Measurements from ENCODE around the gene FXYD1. TPM values are rescaled to one million over a fixed set of nuclear protein-coding genes. Genes with fewer than 3 reads are reported as not detected.
"Not testable (repeated sequence)": the region's sequence is repeated elsewhere in the genome, so short reads cannot be mapped to it uniquely, and the experiment has no call there.

FXYD1 gene
- total RNA-seq, 1 experiment from 2014 or later, result not detected

GRCh38 chr19:35149463-35149862 is 10.8 kb downstream of the FXYD1 start:
- H3K27me3 ChIP-seq (replicated peaks; ENCODE audit: insufficient read depth, low read depth, low read length, poor library complexity), result peaks cover 13% of the 10 kb centered on the region
- H3K4me3 ChIP-seq (ENCODE audit: low read depth, low read length, poor library complexity, severe bottlenecking), result no peak overlapping the region
- DNase-seq (ENCODE audit: low spot score), result no peak
- H3K4me1 ChIP-seq (ENCODE audit: insufficient read depth, low read length, poor library complexity, severe bottlenecking), result peaks cover 2% of the 10 kb centered on the region
- no peaks in the 10 kb centered on the region for H3K9me3 ChIP-seq (ENCODE audit: low read depth, low read length, poor library complexity, severe bottlenecking)
- no peaks in the 10 kb centered on the region for H3K36me3 ChIP-seq (ENCODE audit: insufficient read depth, low read length, poor library complexity, severe bottlenecking)
- intact Hi-C loops (cut with micrococcal nuclease; ENCODE audit: unreplicated experiment), result no loop called here
- H3K27ac ChIP-seq (ENCODE audit: low read depth, low read length, poor library complexity, severe bottlenecking), result no peak overlapping the region
- no TSS peak for BruUV-seq (replicated peaks)
- TF ChIP-seq CTCF (conservative IDR thresholded peaks at IDR 0.05; ENCODE audit: low read depth, low read length) (no peak), EZH2 (IDR thresholded peaks at IDR 0.05; ENCODE audit: borderline replicate concordance, low read depth, low read length, poor library complexity, severe bottlenecking) (no peak)
- ChIA-PET CTCF (no interaction called here), POLR2A (ENCODE audit: low non-redundant PET) (no interaction called here)

- Histone ChIP-seq H3K27me3 (replicated peaks; ENCODE audit: insufficient read depth, low read depth, low read length, poor library complexity) (peaks cover 23% of the 10 kb centered on the region), H3K27ac (ENCODE audit: low read depth, low read length, poor library complexity, severe bottlenecking) (no peak overlapping the region), H3K4me3 (ENCODE audit: low read depth, low read length, poor library complexity, severe bottlenecking) (no peak overlapping the region), H3K36me3 (ENCODE audit: insufficient read depth, low read length, poor library complexity, severe bottlenecking) (no peaks in the 10 kb centered on the region), H3K9me3 (ENCODE audit: low read depth, low read length, poor library complexity, severe bottlenecking) (no peaks in the 10 kb centered on the region), H3K4me1 (ENCODE audit: insufficient read depth, low read length, poor library complexity, severe bottlenecking) (peaks cover 6% of the 10 kb centered on the region)
- intact Hi-C loops (cut with micrococcal nuclease; ENCODE audit: unreplicated experiment), result loop anchor here (10.0 kb wide), 1 partner anchor 94 kb away; the partner anchor contains the start of gene LSR
- TF ChIP-seq EZH2 (IDR thresholded peaks at IDR 0.05; ENCODE audit: borderline replicate concordance, low read depth, low read length, poor library complexity, severe bottlenecking), result no peak
- TF ChIP-seq CTCF (conservative IDR thresholded peaks at IDR 0.05; ENCODE audit: low read depth, low read length), result no peak
- ChIA-PET CTCF (no interaction called here), POLR2A (ENCODE audit: low non-redundant PET) (no interaction called here)
- DNase-seq (ENCODE audit: low spot score), result no peak
- no TSS peak for BruUV-seq (replicated peaks)
Measured at GRCh38 chr19:35150445-35150844, 11.8 kb downstream of the FXYD1 start.

GRCh38 chr19:35151273-35152065 is 12.8 kb downstream of the FXYD1 start:
- Histone ChIP-seq H3K36me3 (ENCODE audit: insufficient read depth, low read length, poor library complexity, severe bottlenecking) (no peaks in the 10 kb centered on the region), H3K27ac (ENCODE audit: low read depth, low read length, poor library complexity, severe bottlenecking) (no peak overlapping the region), H3K4me3 (ENCODE audit: low read depth, low read length, poor library complexity, severe bottlenecking) (no peak overlapping the region), H3K27me3 (replicated peaks; ENCODE audit: insufficient read depth, low read depth, low read length, poor library complexity) (peaks cover 25% of the 10 kb centered on the region), H3K9me3 (ENCODE audit: low read depth, low read length, poor library complexity, severe bottlenecking) (no peaks in the 10 kb centered on the region), H3K4me1 (ENCODE audit: insufficient read depth, low read length, poor library complexity, severe bottlenecking) (peaks cover 6% of the 10 kb centered on the region)
- TF ChIP-seq EZH2 (IDR thresholded peaks at IDR 0.05; ENCODE audit: borderline replicate concordance, low read depth, low read length, poor library complexity, severe bottlenecking) (no peak), CTCF (conservative IDR thresholded peaks at IDR 0.05; ENCODE audit: low read depth, low read length) (no peak)
- intact Hi-C loops (cut with micrococcal nuclease; ENCODE audit: unreplicated experiment), result loop anchor here (10.0 kb wide), 1 partner anchor 93 kb away; the partner anchor contains the start of gene LSR
- ChIA-PET CTCF (no interaction called here), POLR2A (ENCODE audit: low non-redundant PET) (no interaction called here)
- BruUV-seq (replicated peaks), result no TSS peak
- DNase-seq (ENCODE audit: low spot score), result no peak

GRCh38 chr19:35153129-35153522 is 14.5 kb downstream of the FXYD1 start:
- H3K27ac ChIP-seq (ENCODE audit: low read depth, low read length, poor library complexity, severe bottlenecking); H3K9me3 ChIP-seq (ENCODE audit: low read depth, low read length, poor library complexity, severe bottlenecking); CTCF ChIA-PET; H3K4me1 ChIP-seq (ENCODE audit: insufficient read depth, low read length, poor library complexity, severe bottlenecking); H3K36me3 ChIP-seq (ENCODE audit: insufficient read depth, low read length, poor library complexity, severe bottlenecking); BruUV-seq (replicated peaks); DNase-seq (ENCODE audit: low spot score); POLR2A ChIA-PET (ENCODE audit: low non-redundant PET); H3K4me3 ChIP-seq (ENCODE audit: low read depth, low read length, poor library complexity, severe bottlenecking): not testable (repeated sequence)
- H3K27me3 ChIP-seq (replicated peaks; ENCODE audit: insufficient read depth, low read depth, low read length, poor library complexity), result peaks cover 25% of the 10 kb centered on the region
- intact Hi-C loops (cut with micrococcal nuclease; ENCODE audit: unreplicated experiment), result loop anchor here (10.0 kb wide), 1 partner anchor 92 kb away; the partner anchor contains the start of gene LSR

Measured in A673 (cell line).